ENCODE results near the gene KCNK5. TPM values are rescaled to one million over a fixed set of nuclear protein-coding genes. Genes with fewer than 3 reads are reported as not detected.

The KCNK5 gene
- total and polyA plus RNA-seq, 4 donors: 3.7 to 19.1 (median 7.5) TPM

GRCh38 chr6:39140556-39141167 is 88.6 kb downstream of the KCNK5 start (continued):
- no peak for TF ChIP-seq ZBTB33 (IDR thresholded peaks at IDR 0.05)
- TF ChIP-seq JUND (IDR thresholded peaks at IDR 0.05): no peak
- no peak for TF ChIP-seq ATF3 (IDR thresholded peaks at IDR 0.05)
- TF ChIP-seq MAX (IDR thresholded peaks at IDR 0.05): no peak
- TF ChIP-seq RAD21 (IDR thresholded peaks at IDR 0.05): no peak
- TF ChIP-seq RXRA (IDR thresholded peaks at IDR 0.05): no peak
- TF ChIP-seq SP1 (IDR thresholded peaks at IDR 0.05): no peak
- TF ChIP-seq NR2F2 (IDR thresholded peaks at IDR 0.05): no peak
- no peak for TF ChIP-seq HNF4A (conservative IDR thresholded peaks at IDR 0.05)

Other genes starting within 250 kb of the KCNK5 start
- gene GLP1R, start 180.7 kb downstream of the KCNK5 start, total RNA-seq: not detected
- not detected for gene GLP1R, start 180.7 kb downstream of the KCNK5 start, polyA plus RNA-seq
- 10 to 100 TPM in 1 of 2 donors, 1 to 10 TPM in 1; 9.4 to 12.2 TPM for gene SAYSD1, start 114.3 kb downstream of the KCNK5 start, total RNA-seq
- gene SAYSD1, start 114.3 kb downstream of the KCNK5 start, polyA plus RNA-seq: 1 to 10 TPM; 6.5 to 9.1 TPM
- 1 to 10 TPM in 1 of 2 donors, under 1 TPM in 1; 0.19 to 1.9 TPM for gene KCNK17, start 84.9 kb upstream of the KCNK5 start, total RNA-seq
- under 1 TPM; 0.36 to 0.63 TPM for gene KCNK17, start 84.9 kb upstream of the KCNK5 start, polyA plus RNA-seq
- gene KCNK16, start 93.2 kb upstream of the KCNK5 start, total RNA-seq: not detected
- gene KCNK16, start 93.2 kb upstream of the KCNK5 start, polyA plus RNA-seq: not detected